T-helper 2 cell treated with Interferon-gamma antibody and Interleukin-4, amounts not matched to agents 5 μg/mL and 100 μg/mL, for 36 hours (primary cell): Measurements from ENCODE around the gene TTC28.
"Not testable (repeated sequence)": the region's sequence is repeated elsewhere in the genome, so short reads cannot be mapped to it uniquely, and the experiment has no call there.

Experiments
- DNase-seq: peaks from one replicate; pipeline ENCODE4 v3.0.0; 2021; ENCODE audit warnings: low spot score
- H3K27ac Mint-ChIP-seq: one replicate; pipeline ENCODE4 v1.8.0; 2021; ENCODE audit warnings: mild to moderate bottlenecking, mixed read lengths
- H3K27me3 Mint-ChIP-seq: one replicate; pipeline ENCODE4 v1.8.0; 2021; ENCODE audit warnings: low read depth, mixed read lengths
- H3K36me3 Mint-ChIP-seq: one replicate; pipeline ENCODE4 v1.8.0; 2021; ENCODE audit warnings: low read depth, mixed read lengths
- H3K4me1 Mint-ChIP-seq: one replicate; pipeline ENCODE4 v1.8.0; 2021; ENCODE audit warnings: low read depth, mixed read lengths
- H3K4me3 Mint-ChIP-seq: one replicate; pipeline ENCODE4 v1.8.0; 2022; ENCODE audit warnings: mild to moderate bottlenecking, moderate library complexity, mixed read lengths
- H3K9me3 Mint-ChIP-seq: one replicate; pipeline ENCODE4 v1.8.0; 2021; ENCODE audit warnings: mixed read lengths

The TTC28 gene

DNA sequence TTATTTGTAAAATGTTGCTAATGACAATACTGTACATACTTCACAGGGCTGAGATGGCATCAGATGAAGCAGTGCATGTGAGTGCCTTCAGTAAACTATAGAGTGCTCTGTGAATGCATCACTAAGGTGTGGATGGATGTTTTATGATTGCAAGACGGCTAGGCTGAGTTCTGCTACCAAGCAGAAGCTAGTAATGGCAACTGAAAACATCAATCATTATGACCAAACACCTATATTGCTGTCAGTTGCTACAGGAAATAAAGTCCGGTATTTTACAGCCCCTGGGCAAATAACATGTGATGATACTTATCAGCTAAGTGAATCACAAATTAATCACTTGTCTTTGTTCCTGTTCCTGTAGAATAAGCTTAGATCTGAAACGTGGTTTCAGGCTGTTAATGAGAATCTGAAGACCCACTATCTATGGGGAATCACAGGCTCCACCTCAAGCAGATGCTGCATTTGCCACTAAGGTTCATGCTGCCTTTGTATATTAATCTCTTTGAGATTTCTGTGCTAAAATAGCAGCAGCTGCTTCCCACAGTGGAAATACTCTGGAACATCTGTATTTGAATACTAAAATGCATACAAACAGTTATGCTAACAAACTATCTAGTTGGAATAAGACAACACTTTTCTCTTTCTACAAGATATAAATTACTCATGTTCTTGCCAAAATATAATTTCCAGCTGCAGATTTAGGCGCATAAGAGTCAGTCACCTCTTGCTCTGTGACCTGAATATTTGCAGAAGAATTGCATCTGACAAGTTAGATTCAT, 506.6 kb downstream of the TTC28 start:
- no peaks in the 10 kb centered on the region for H3K36me3 Mint-ChIP-seq
- DNase-seq, result no peak
- no peak overlapping the region for H3K27ac Mint-ChIP-seq
- H3K4me1 Mint-ChIP-seq, result no peaks in the 10 kb centered on the region
- H3K4me3 Mint-ChIP-seq, result no peak overlapping the region
- H3K9me3 Mint-ChIP-seq, result peaks cover under 1% of the 10 kb centered on the region
- no peaks in the 10 kb centered on the region for H3K27me3 Mint-ChIP-seq

DNA sequence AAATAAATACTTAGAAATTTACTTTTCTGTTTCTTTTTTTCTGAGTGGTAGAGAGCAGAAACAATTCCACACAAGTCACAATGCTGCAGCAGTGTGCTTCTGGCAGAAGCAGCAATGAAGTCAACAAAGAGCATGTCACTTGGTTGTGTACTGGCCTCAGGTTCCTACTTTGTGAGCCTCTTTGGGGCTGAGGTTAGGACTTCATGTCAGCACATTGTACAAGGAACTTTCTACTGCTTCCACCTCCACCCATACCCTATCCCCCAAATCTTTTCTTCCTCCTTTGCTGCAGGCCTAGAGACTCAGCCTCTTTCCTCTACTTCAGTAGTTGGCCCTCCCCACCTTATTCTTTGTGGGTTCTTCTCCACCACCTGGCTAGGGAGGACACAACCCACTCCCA, 507.9 kb downstream of the TTC28 start:
- no peak overlapping the region for H3K27ac Mint-ChIP-seq
- H3K36me3 Mint-ChIP-seq, result no peaks in the 10 kb centered on the region
- DNase-seq, result no peak
- H3K9me3 Mint-ChIP-seq, result peaks cover 4% of the 10 kb centered on the region
- H3K27me3 Mint-ChIP-seq, result no peaks in the 10 kb centered on the region
- no peaks in the 10 kb centered on the region for H3K4me1 Mint-ChIP-seq
- no peak overlapping the region for H3K4me3 Mint-ChIP-seq

DNA sequence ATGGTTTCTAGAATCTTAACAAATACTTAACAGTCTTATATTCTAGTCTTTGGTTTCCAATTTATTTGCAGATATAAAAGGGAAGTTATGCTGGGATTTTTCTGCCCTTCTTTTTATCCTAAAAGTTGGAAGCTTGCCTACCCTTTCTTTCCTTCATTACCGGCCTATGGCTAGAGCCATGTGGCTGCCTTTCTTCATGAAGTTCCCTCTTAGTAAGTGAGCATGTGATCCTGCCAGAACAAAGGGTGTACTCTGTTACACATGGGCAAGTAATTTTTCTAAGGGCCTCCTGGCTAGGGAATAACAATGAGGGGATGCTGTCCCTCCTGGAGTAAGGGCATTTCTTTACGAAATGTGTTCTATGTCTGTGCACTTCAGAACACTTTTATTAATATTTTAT, 508.5 kb downstream of the TTC28 start:
- no peak for DNase-seq
- no peak overlapping the region for H3K4me3 Mint-ChIP-seq
- H3K27ac Mint-ChIP-seq, result no peak overlapping the region
- no peaks in the 10 kb centered on the region for H3K4me1 Mint-ChIP-seq
- H3K9me3 Mint-ChIP-seq, result peaks cover 4% of the 10 kb centered on the region
- no peaks in the 10 kb centered on the region for H3K27me3 Mint-ChIP-seq
- no peaks in the 10 kb centered on the region for H3K36me3 Mint-ChIP-seq

DNA sequence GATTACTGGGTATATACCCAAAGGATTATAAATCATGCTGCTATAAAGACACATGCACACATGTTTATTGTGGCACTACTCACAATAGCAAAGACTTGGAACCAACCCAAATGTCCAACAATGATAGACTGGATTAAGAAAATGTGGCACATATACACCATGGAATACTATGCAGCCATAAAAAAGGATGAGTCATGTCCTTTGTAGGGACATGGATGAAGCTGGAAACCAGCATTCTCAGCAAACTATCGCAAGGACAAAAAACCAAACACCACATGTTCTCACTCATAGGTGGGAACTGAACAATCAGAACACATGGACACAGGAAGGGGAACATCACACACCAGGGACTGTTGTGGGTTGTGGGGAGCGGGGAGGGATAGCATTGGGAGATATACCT, 510.3 kb downstream of the TTC28 start:
- not testable (repeated sequence) for H3K9me3 Mint-ChIP-seq, H3K27me3 Mint-ChIP-seq, H3K27ac Mint-ChIP-seq, H3K4me1 Mint-ChIP-seq, DNase-seq, H3K36me3 Mint-ChIP-seq, H3K4me3 Mint-ChIP-seq

DNA sequence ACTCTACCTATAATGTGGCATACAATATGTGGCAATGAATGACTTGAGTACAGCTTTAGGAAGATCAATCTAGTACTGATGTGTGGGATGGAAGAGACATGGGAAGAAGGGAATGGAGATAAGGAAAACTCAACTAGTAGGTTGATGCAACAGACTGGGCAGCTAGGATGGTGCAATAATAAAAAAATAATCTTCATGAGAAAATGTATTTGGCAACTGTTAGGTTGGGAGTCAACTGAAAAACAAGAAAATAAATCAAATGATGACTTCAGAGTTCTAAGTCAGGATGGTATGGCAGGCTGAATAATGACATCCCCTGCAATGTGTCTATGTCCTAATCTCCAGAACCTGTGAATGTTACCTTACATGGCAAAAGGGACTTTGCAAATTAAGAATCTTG, 523.8 kb downstream of the TTC28 start:
- Mint-ChIP-seq H3K4me1 (no peaks in the 10 kb centered on the region), H3K4me3 (no peak overlapping the region), H3K36me3 (no peaks in the 10 kb centered on the region), H3K9me3 (no peaks in the 10 kb centered on the region), H3K27me3 (peaks cover 13% of the 10 kb centered on the region), H3K27ac (no peak overlapping the region)
- DNase-seq, result no peak

DNA sequence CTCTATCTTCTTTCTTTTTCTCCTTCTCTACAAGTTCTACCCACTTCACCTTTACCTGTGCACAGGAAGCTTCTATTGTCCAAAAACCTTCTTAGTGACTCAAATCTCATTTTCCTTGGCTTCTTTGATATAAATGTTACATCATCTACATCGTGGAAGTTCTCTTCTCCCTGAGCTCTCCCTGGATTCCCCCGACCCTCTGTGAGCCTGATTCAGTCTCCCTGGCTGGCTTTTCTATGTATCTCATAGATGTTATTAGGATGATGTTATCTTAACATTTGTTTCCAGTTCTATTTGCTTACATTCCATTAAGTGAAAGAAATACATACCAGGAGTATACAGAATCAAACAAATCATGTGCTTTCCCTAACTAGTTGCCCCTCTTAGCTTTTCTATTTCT, 524.8 kb downstream of the TTC28 start:
- Mint-ChIP-seq H3K36me3 (no peaks in the 10 kb centered on the region), H3K27ac (no peak overlapping the region), H3K4me1 (no peaks in the 10 kb centered on the region), H3K9me3 (no peaks in the 10 kb centered on the region), H3K4me3 (no peak overlapping the region), H3K27me3 (peaks cover 13% of the 10 kb centered on the region)
- DNase-seq, result no peak

DNA sequence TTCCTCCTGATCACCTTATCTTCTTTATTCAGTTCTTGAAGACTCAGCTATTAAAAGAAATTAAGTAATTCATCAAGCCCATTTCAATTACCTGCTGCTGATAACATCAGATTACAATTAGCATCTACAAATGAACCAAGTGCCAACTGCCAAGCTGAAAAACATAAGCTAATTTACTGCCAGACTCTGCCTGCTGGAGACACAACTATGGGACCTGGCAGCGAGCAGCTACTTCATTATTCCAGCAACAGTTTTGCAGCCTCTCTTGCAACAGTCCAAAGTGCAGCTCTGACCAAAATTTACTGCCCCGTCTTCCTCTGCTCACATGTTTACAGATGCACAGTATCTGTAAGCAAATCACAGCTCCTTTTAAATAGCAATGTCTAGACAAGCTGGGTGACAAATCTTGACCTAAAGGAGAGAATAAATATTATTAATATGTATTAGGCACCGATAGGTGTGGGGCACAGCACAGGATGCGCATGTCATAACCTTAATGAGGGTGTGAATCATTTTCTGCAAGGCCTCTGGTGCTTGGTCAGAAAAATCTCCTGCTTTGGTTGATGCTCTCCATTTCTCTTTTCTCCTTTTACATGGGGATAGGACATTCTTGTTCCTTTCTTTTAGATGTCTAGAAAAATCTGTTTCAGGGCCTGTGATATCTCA, 528.4 kb downstream of the TTC28 start:
- no peak overlapping the region for H3K27ac Mint-ChIP-seq
- no peaks in the 10 kb centered on the region for H3K36me3 Mint-ChIP-seq
- H3K4me1 Mint-ChIP-seq, result no peaks in the 10 kb centered on the region
- H3K9me3 Mint-ChIP-seq, result no peaks in the 10 kb centered on the region
- no peak for DNase-seq
- H3K27me3 Mint-ChIP-seq, result peaks cover 2% of the 10 kb centered on the region
- no peak overlapping the region for H3K4me3 Mint-ChIP-seq

DNA sequence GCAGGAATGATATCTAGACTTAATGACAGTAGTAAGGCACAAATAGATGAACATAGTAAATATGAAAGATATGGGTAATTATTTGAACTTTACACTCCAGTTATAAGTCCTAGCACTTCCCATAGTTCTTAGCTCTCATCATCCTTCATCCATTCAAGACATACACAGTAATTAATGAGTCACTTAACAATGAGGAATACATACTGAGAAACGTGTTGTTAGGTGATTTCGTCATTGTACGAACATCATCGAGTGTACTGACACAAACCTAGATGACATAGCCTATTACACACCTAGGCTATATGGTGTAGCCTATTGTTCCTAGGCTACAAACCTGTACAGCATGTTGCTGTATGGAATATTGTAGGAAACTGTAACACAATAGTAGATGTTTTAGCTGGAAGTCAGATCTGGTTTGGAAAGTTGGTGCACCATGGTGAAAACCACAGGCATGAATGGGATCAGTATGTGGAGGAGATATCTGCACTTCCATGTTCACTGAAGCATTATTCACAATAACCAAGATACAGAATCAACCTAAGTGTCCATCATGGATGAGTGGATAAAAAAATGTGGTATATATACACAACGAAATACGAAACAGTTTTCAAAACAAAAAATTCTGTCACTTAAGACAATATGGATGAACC, 530.7 kb downstream of the TTC28 start:
- no peak for DNase-seq
- peaks cover 2% of the 10 kb centered on the region for H3K27me3 Mint-ChIP-seq
- H3K27ac Mint-ChIP-seq, result no peak overlapping the region

DNA sequence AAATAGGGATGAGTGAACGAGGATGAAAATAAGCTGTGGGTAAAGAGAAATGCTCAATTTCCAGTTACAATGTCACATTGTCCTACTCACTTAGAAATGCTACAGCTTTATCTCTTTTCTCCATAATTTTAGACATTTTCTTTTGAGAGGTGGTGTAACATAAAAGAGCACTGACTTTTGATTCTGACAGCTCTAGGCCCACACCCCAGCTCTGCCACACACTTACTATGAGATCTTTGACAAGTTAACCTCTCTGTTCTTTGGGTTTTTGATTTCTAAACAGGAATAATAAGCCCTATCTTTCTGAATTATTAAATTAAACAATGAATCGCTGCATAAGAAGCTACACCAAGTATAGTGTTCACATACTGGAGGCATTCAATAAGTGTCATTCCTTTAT, 532.2 kb downstream of the TTC28 start:
- H3K4me3 Mint-ChIP-seq, result no peak overlapping the region
- no peak overlapping the region for H3K27ac Mint-ChIP-seq
- H3K36me3 Mint-ChIP-seq, result no peaks in the 10 kb centered on the region
- no peaks in the 10 kb centered on the region for H3K4me1 Mint-ChIP-seq
- H3K9me3 Mint-ChIP-seq, result no peaks in the 10 kb centered on the region
- peaks cover 5% of the 10 kb centered on the region for H3K27me3 Mint-ChIP-seq
- DNase-seq, result no peak

More for the DNA sequence above, 530.7 kb downstream of the TTC28 start:
- Mint-ChIP-seq H3K4me1 (no peaks in the 10 kb centered on the region), H3K36me3 (no peaks in the 10 kb centered on the region), H3K9me3 (no peaks in the 10 kb centered on the region), H3K4me3 (no peak overlapping the region)

DNA sequence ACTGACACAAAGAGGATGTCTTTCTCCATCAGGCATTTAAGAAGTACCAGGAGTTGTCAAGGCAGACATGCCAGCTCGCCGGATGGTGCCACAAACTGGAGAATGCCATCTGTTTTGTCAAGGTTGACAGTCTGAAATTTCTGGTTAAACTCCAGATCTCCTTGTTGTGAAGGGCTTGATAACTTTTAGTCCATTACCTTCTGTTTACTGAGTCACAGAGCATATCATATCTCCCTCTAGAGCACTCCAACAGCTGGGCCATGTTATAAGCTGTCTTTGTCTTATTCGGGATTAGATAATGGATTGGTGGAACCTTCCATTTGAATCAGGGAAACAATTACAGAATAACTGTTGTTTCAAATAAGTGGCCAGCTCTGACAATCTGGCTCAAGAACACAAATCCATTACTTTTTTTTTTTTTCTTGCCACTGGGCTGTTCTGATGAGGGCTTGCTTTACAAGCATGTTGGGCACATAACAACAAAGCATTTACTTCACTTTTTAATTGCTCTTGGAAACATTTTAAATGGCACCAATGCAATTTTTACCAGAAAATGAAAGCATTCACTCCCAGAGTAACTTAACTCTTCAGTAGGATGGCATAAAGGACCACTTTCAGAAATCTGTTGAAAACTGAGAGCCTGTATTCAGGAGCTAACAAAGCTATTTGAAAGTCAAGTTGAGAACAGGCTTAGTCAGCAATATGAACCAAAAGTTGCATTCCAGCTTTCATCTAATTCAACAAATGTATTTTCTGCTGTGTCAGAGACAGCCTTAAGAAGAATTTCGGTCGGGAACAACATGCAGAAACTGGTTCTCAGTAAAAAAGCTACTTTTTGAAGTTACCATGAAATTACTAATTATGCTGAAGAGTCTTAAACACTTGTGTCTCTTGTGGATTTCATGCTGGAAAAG, 533.0 kb downstream of the TTC28 start:
- Mint-ChIP-seq H3K27ac (no peak overlapping the region), H3K9me3 (no peaks in the 10 kb centered on the region)

DNA sequence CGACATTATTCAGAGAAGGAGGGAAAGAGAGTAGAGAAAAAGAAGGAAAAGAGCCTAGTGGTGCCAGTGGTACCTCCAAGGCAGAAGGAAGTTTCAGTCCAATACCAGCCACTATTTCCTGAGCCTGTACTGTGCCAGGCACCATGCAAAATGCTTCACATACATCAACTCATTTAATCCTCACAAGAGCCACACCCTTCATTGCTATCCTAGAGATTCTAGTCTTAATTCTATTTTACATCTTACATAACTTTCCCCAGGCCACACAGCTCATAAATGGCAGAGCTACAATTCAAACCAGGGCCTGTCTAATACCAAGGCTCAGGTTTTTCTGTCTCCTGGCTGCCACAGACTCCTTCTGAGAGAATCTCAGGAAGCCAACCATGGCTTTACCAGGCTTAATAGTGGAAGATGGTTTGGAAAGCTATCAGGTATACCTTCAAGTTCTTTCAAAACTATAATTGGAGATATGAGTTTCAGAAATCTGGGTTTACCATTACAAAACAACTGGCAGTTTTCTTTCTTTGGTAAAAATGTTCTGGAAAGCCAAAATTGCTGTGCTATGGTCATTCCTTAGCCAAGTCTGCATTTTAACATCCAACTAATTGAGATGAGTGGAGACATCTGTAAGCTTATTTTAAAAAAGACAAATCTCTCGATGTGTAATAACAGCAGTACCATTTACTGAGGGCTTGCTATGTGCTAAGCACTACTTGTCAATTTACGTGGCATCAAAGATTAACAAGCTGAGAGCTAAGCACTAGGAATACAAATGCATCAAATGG, 535.5 kb downstream of the TTC28 start:
- peaks cover 2% of the 10 kb centered on the region for H3K4me1 Mint-ChIP-seq
- H3K4me3 Mint-ChIP-seq, result no peak overlapping the region
- no peaks in the 10 kb centered on the region for H3K36me3 Mint-ChIP-seq
- H3K9me3 Mint-ChIP-seq, result no peaks in the 10 kb centered on the region
- H3K27ac Mint-ChIP-seq, result no peak overlapping the region
- DNase-seq, result no peak
- peaks cover 5% of the 10 kb centered on the region for H3K27me3 Mint-ChIP-seq

More for the DNA sequence above, 533.0 kb downstream of the TTC28 start:
- no peak for DNase-seq
- Mint-ChIP-seq H3K36me3 (no peaks in the 10 kb centered on the region), H3K4me1 (peaks cover under 1% of the 10 kb centered on the region), H3K27me3 (peaks cover 5% of the 10 kb centered on the region), H3K4me3 (no peak overlapping the region)

DNA sequence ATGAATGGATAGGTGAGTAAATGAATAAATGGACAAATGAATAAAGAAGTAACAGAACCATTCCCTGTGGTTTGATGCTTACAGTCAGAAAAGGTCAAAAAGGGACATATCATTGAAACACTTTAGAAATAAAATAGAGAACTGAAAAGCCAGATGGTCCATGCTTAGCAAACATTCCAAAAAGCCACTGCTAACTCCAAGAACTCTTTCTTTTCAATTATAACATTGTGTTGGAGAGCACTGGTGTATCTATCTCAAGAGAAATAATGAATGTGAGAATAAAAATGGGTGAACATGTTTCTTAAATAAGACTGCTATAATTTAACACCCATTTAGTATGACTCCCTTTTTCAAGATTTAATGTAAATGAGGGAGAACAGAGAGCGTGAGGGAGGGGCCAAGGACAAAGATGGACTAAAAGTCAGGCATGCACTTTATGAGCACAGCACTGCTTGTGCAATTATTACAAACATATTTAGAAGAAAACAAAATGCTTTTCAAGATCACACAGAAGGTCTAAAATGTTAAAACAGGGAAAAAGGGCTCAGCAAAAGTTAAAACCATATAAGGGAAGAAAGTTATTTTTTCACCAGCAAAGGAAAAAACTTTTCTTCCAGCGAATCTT, 536.3 kb downstream of the TTC28 start:
- H3K27me3 Mint-ChIP-seq, result peaks cover 5% of the 10 kb centered on the region

More for the DNA sequence above, 536.3 kb downstream of the TTC28 start:
- H3K27ac Mint-ChIP-seq, result no peak overlapping the region
- H3K4me1 Mint-ChIP-seq, result peaks cover 2% of the 10 kb centered on the region
- H3K9me3 Mint-ChIP-seq, result no peaks in the 10 kb centered on the region
- DNase-seq, result no peak
- no peak overlapping the region for H3K4me3 Mint-ChIP-seq
- no peaks in the 10 kb centered on the region for H3K36me3 Mint-ChIP-seq
